GM12892 (cell line): ENCODE results near the gene RNH1.

ENCODE experiments used
- DNase-seq: peaks from one replicate; pipeline ENCODE4 v3.0.0; 2011; ENCODE audit not compliant: insufficient read length
- FAIRE-seq: peaks from 2 replicates; lab custom pipeline; 2011; peaks lifted over from hg19 to GRCh38; lab: Jason Lieb, UNC
- POLR2A ChIP-seq: IDR thresholded peaks from 2 replicates; pipeline ENCODE4 v1.6.1; 2011; ENCODE audit warnings: low read depth, low read length, control low read depth
- POLR2AphosphoS5 ChIP-seq: IDR thresholded peaks from 2 replicates; pipeline ENCODE4 v1.6.1; 2011; ENCODE audit warnings: low read depth, low read length, control low read depth
- TAF1 ChIP-seq: IDR thresholded peaks from 2 replicates; pipeline ENCODE4 v1.6.1; 2011; ENCODE audit warnings: low read depth, mild to moderate bottlenecking, control low read depth, low read length, borderline replicate concordance

The RNH1 gene

DNA sequence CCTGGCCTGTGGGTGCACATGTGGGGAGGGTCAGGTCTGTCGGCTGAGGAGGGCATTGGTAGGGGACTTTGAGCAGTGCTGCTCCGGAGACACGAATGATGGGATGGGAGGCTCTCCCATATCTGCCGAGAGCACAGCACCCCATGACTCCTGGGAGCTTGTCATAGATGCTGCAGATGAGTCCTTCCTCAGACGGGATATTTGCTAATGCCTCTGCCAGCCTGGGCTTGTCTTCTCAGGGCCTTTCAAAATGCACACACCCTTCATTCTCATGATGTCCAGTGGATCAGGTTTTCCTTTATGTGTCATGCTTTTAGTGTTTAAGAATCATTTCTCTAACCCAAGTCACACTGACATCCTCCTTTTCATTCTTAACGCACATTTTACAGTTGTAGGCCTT is 8.1 kb upstream of the RNH1 start:
- no peak for TF ChIP-seq POLR2AphosphoS5
- no peak for TF ChIP-seq TAF1
- no peak for TF ChIP-seq POLR2A
- DNase-seq (no peak), FAIRE-seq (no peak)

DNA sequence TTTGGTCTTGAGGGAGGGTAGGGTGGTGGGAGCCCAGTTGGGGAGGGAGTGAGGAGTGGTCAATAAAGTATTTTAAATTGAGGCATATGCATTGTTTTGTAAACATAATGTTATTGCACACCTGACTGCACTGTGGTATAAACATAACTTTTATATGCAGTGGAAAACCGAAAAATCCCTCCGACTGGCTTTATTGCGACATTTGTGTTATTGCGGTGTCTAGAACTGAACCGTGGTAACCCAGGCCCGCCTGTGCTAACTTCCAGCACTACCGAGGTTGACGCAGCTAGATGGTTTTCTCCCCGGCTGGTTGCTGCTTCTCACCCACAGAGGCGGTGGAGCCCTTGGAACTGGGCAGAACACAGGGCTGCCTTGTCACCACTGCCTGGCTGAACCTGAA is 7.6 kb upstream of the RNH1 start:
- DNase-seq (no peak), FAIRE-seq (no peak)
- TF ChIP-seq TAF1 (no peak), POLR2A (no peak), POLR2AphosphoS5 (no peak)

DNA sequence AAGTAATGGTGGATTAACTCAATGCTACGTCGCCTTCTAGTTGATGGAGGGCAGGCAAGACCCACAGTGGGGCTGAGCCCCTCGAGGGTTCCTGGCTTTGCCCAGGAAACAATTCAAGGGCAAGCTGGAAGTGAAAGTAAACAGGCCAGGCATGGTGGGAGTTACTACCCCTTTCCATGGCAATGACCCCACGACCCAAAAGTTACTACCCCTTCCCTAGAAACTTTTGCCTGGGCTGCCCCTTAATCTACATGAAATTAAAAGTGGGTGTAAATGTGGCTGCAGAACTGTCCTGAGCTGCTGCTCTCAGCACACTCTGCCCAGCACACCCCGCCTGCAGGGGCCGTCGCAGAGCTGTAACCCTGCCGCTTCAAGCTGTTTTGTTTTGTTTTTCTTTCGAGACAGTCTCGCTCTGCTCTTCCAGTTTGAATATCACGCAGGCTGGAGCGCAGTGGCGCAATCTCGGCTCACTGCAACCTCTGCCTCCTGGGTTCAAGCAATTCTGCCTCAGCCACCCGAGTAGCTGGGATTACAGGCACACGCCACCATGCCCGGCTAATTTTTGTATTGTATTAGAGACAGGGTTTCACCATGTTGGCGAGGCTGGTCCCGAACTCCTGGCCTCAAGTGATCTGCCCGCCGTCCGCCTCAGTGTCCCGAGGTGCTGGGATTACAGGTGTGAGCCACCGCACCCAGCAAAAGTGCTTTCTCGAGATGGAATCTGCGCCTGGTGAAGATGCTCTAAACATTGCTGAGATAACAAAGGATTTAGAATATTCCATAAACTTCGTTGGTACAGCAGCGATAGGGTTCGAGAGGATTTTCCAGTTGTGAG is 5.9 kb upstream of the RNH1 start:
- TF ChIP-seq TAF1 (no peak), POLR2A (0 out of 2 replicates have a peak, but pooled peaks have one; percentile 19)
- no peak for FAIRE-seq
- DNase-seq = no peak

DNA sequence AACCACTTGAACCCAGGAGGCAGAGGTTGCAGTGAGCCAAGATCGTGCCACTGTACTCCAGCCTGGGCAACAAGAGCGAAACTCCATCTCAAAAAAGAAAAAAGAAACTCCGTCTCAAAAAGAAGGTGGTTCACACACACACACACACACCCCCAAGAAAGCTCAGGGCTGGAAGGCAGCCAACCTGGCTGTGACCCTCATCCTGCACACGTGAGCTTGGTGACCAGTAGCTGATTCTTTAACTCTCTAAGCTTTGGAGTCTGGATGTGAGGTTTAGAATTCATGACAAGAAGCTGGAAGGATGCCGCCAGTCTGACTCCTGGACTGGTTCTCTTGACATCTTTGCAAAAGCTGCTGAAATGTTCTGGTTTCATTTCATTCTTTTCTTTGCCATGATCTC is 1.9 kb upstream of the RNH1 start:
- DNase-seq (no peak), FAIRE-seq (no peak)
- TF ChIP-seq POLR2A (no peak), POLR2AphosphoS5 (no peak), TAF1 (no peak)

DNA sequence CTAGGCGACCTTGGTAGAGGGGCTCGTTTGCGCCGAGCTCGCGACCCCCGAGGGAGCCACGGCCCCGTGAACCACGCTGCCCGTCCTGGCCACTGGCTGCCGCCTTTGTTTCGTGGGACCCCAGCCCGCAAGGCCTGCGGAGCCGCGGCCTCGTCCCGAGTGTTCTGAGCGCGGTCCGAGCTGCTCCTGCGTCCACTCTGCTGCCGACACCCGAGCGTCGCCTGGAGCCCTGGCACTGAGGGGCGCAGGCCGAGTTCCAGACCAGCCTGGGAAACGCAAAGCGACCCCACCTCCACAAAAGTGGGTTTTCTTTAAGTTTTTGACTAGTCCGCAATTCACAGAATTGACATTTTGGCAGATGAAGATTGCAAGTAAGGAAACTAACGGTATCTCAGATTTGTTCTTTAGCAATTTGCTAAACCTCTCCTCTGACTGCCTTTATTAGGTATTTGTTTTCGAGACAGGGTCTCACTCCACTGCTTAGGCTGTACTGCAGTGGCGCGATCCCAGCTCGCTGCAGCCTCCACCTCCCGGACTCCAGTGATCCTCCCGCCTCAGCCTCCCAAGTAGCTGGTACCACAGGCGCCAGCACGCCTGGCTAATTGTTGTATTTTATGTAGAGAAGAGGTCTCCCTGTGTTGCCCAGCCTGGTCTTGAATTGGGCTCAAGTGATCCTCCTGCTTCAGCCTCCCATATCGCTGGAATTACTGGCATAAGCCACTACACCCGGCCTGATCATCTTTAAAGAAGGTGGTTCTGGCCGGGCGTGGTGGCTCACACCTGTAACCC is 879 bp upstream of the RNH1 start:
- no peak for FAIRE-seq
- DNase-seq = no peak
- TF ChIP-seq POLR2A (no peak), TAF1 (no peak), POLR2AphosphoS5 (no peak)

DNA sequence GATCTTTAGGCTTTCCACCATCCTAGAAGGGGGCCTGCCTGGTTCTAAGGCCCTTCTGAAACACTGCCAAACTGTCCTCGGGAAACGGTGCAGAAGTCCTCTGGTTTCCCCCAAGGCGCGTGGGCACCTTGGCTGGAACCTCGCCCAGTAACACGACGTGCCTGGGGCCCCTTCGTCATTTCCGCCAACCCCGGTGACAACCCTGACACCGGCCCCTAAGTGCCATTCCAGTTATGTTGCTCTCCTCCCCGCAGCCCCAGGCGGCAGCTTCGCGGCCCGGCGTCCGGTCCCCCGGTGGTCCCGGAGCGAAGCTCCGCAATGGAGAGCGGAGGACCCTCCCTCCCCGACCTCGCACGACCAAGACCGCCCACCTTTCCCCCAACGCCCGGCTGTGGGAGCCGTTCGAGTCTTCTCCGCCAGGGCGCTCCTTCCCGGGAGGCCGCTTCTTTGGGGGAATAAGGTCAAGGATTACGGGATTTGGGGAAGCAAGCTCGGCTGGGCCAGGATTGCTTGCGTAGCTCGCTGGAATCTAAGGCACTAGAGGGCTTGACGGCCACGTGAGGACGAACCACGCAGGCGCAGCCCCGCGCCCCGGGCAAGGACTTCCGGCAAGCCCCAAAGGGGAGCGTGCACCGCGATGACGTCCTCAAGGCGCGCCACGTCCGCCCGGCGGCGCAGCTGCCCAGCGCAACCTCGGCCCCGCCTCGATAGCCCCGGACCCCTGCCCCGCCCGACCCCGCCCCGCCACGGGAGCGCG is 626 bp downstream of the RNH1 start:
- DNase-seq (peak; percentile 98), FAIRE-seq (peak; percentile 100)
- peak; percentile 86 for TF ChIP-seq POLR2A
- peak; percentile 90 for TF ChIP-seq POLR2AphosphoS5
- peak; percentile 39 for TF ChIP-seq TAF1

- DNase-seq (no peak), FAIRE-seq (no peak)
- TF ChIP-seq POLR2A (no peak), TAF1 (no peak), POLR2AphosphoS5 (no peak)
These were observed 2.1 kb downstream of the RNH1 start for GRCh38 chr11:504994-505344.

GRCh38 chr11:504053-504993 is 2.7 kb downstream of the RNH1 start:
- TF ChIP-seq TAF1 = no peak
- TF ChIP-seq POLR2A = no peak; the same call in 1 of the 2 replicates
- TF ChIP-seq POLR2AphosphoS5 = no peak
- DNase-seq (peak; percentile 66), FAIRE-seq (peak; percentile 85)

- FAIRE-seq = peak; percentile 69
- TF ChIP-seq TAF1 (no peak), POLR2A (peak; percentile 40; the same call in 1 of the 2 replicates), POLR2AphosphoS5 (no peak)
- DNase-seq = peak; percentile 80
These were observed 3.7 kb downstream of the RNH1 start for GRCh38 chr11:503179-503981.
